Tongue (tissue), 3 donors: ENCODE results near the gene REEP1. TPM values are rescaled to one million over a fixed set of nuclear protein-coding genes. Genes with fewer than 3 reads are reported as not detected.

ENCODE experiments used
- DNase-seq: peaks from one replicate; pipeline ENCODE4 v3.0.0-alpha.2; 2015
- small RNA-seq: library from RNA; depleted of rRNA; stranded (forward); fragments of <200 nt; gene quantifications from one replicate; pipeline ENCODE3, GENCODE V24; 2014; ENCODE audit warnings: low replicate concordance
- total RNA-seq: library from RNA; depleted of rRNA; stranded (reverse); fragments of >200 nt; gene quantifications from one replicate; pipeline ENCODE4 v1.2.3, GENCODE V29; 2014

REEP1 gene
- total RNA-seq, 1 donor from 2014 or later, result 29.3 TPM

GRCh38 chr2:86195808-86196387 is 141.5 kb downstream of the REEP1 start:
- no peak for DNase-seq

- DNase-seq, result peak; percentile 98
Measured at GRCh38 chr2:86195055-86195807, 142.2 kb downstream of the REEP1 start, which contains the start of gene IMMT. IMMT (minus strand) TSS chr2:86195462; CDS start chr2:86195382, 80 bp downstream.

GRCh38 chr2:86194751-86195054 is 142.7 kb downstream of the REEP1 start:
- no peak for DNase-seq

GRCh38 chr2:86193901-86194567 is 143.4 kb downstream of the REEP1 start:
- DNase-seq, result no peak

GRCh38 chr2:86189782-86190416 is 147.5 kb downstream of the REEP1 start:
- DNase-seq, result no peak

GRCh38 chr2:86186431-86186830 is 151.0 kb downstream of the REEP1 start:
- DNase-seq, result peak; percentile 26

GRCh38 chr2:86185517-86186212 is 151.8 kb downstream of the REEP1 start:
- no peak for DNase-seq

- DNase-seq, result no peak
Measured at GRCh38 chr2:86176597-86176996, 160.8 kb downstream of the REEP1 start.

- DNase-seq, result no peak
Measured at GRCh38 chr2:86175828-86176227, 161.6 kb downstream of the REEP1 start.

- no peak for DNase-seq
Measured at GRCh38 chr2:86174445-86174844, 163.0 kb downstream of the REEP1 start.

- DNase-seq, result no peak
Measured at GRCh38 chr2:86172610-86173009, 164.8 kb downstream of the REEP1 start.

- no peak for DNase-seq
Measured at GRCh38 chr2:86171295-86171694, 166.1 kb downstream of the REEP1 start.

- no peak for DNase-seq
Measured at GRCh38 chr2:86170449-86170848, 167.0 kb downstream of the REEP1 start.

Small RNA genes within 50 kb of the gene (small RNA-seq; reads per million reads assigned to genes)
- not detected for gene MIR4779
- not detected for gene RF00096
- gene RF00413, result not detected

Other genes with a start within 250 kb of the REEP1 start
- gene POLR1A, start 231.7 kb downstream of the REEP1 start, total RNA-seq, result 19.8 TPM
- gene PTCD3, start 231.4 kb downstream of the REEP1 start, total RNA-seq, result 152 TPM
- gene IMMT, start 142.2 kb downstream of the REEP1 start, total RNA-seq, result 93.1 TPM
- gene MRPL35, start 138.2 kb downstream of the REEP1 start, total RNA-seq, result 38.4 TPM
- 93.8 TPM for gene KDM3A, start 103.7 kb upstream of the REEP1 start, total RNA-seq
- gene CHMP3, start 225.8 kb upstream of the REEP1 start, total RNA-seq, result 95.5 TPM